ENCODE data around the gene C3orf62.

Gene C3orf62

GRCh38 chr3:49276475-49277382, at the start of gene C3orf62:
C3orf62 (minus strand) TSS chr3:49277232; CDS start chr3:49276872, 360 bp downstream.
- peak; percentile 51 to 55 for DNase-seq (ENCODE audit: low read depth in 2 of 2)

GRCh38 chr3:49324768-49325167, 47.7 kb upstream of the C3orf62 start:
- DNase-seq (ENCODE audit: low read depth in 2 of 2), result no peak

GRCh38 chr3:49316696-49317457, 39.8 kb upstream of the C3orf62 start:
- DNase-seq (ENCODE audit: low read depth in 2 of 2), result no peak

GRCh38 chr3:49313896-49314688, 37.1 kb upstream of the C3orf62 start:
- no peak for DNase-seq (ENCODE audit: low read depth in 2 of 2)

- no peak for DNase-seq (ENCODE audit: low read depth in 2 of 2)
Observed at GRCh38 chr3:49311283-49311682, 34.3 kb upstream of the C3orf62 start.

GRCh38 chr3:49310677-49311076, 33.6 kb upstream of the C3orf62 start:
- no peak for DNase-seq (ENCODE audit: low read depth in 2 of 2)

- DNase-seq (ENCODE audit: low read depth in 2 of 2), result no peak
Observed at GRCh38 chr3:49305608-49306007, 28.6 kb upstream of the C3orf62 start.

GRCh38 chr3:49302613-49303012, 25.6 kb upstream of the C3orf62 start:
- DNase-seq (ENCODE audit: low read depth in 2 of 2), result no peak

- DNase-seq (ENCODE audit: low read depth in 2 of 2), result no peak
Observed at GRCh38 chr3:49300595-49300994, 23.6 kb upstream of the C3orf62 start.

- DNase-seq (ENCODE audit: low read depth in 2 of 2), result no peak
Observed at GRCh38 chr3:49298511-49298910, 21.5 kb upstream of the C3orf62 start.

GRCh38 chr3:49296781-49297411, 19.9 kb upstream of the C3orf62 start:
- no peak for DNase-seq (ENCODE audit: low read depth in 2 of 2)

- DNase-seq (ENCODE audit: low read depth in 2 of 2), result peak in 1 of 2 experiments; percentile 13
Observed at GRCh38 chr3:49295489-49296058, 18.5 kb upstream of the C3orf62 start.

GRCh38 chr3:49294343-49294742, 17.3 kb upstream of the C3orf62 start:
- no peak for DNase-seq (ENCODE audit: low read depth in 2 of 2)

- DNase-seq (ENCODE audit: low read depth in 2 of 2), result no peak
Observed at GRCh38 chr3:49283997-49284396, 7.0 kb upstream of the C3orf62 start.

GRCh38 chr3:49279376-49279775, 2.3 kb upstream of the C3orf62 start:
- no peak for DNase-seq (ENCODE audit: low read depth in 2 of 2)

GRCh38 chr3:49278548-49278947, 1.5 kb upstream of the C3orf62 start:
- DNase-seq (ENCODE audit: low read depth in 2 of 2), result no peak

GRCh38 chr3:49277383-49277775, 347 bp upstream of the C3orf62 start:
- no peak for DNase-seq (ENCODE audit: low read depth in 2 of 2)

- no peak for DNase-seq (ENCODE audit: low read depth in 2 of 2)
Observed at GRCh38 chr3:49273825-49274532, 3.1 kb downstream of the C3orf62 start.

GRCh38 chr3:49271047-49271446, 6.0 kb downstream of the C3orf62 start:
- DNase-seq (ENCODE audit: low read depth in 2 of 2), result no peak

- no peak for DNase-seq (ENCODE audit: low read depth in 2 of 2)
Observed at GRCh38 chr3:49270156-49270500, 6.9 kb downstream of the C3orf62 start.
